Stimulated activated CD4-positive, alpha-beta T cell treated with anti-CD3 and anti-CD28 coated beads, Interleukin-12 subunit alpha, Interleukin-12 subunit beta, amount 100 ng/mL, for 48 hours (primary cell): ENCODE results near the gene DENND2A.
"Not testable (repeated sequence)": the region's sequence is repeated elsewhere in the genome, so short reads cannot be mapped to it uniquely, and the experiment has no call there.

Source experiments
- DNase-seq, 3 donors: peaks; one replicate each; pipeline ENCODE4 v3.0.0-alpha.2; 2020; ENCODE audit warnings: low read depth in 2 of 3, low spot score in 1 of 3

The DENND2A gene

GRCh38 chr7:140640727-140641523, at the start of gene DENND2A:
Gene DENND2A, minus strand, starts transcription at chr7:140640813. Its CDS starts 38,416 bp downstream, at chr7:140602397.
- no peak for DNase-seq

GRCh38 chr7:140689199-140690152, 48.9 kb upstream of the DENND2A start:
- DNase-seq: no peak

- no peak for DNase-seq
These were observed 47.7 kb upstream of the DENND2A start for GRCh38 chr7:140688341-140688740.

- DNase-seq: no peak
These were observed 46.3 kb upstream of the DENND2A start for GRCh38 chr7:140686921-140687320.

- DNase-seq: no peak
These were observed 44.9 kb upstream of the DENND2A start for GRCh38 chr7:140685407-140686087.

GRCh38 chr7:140684066-140684950, 43.7 kb upstream of the DENND2A start:
- DNase-seq: no peak

- DNase-seq: no peak
These were observed 43.0 kb upstream of the DENND2A start for GRCh38 chr7:140683657-140684056.

GRCh38 chr7:140681766-140682165, 41.2 kb upstream of the DENND2A start:
- DNase-seq: no peak

GRCh38 chr7:140680886-140681285, 40.3 kb upstream of the DENND2A start:
- no peak for DNase-seq

GRCh38 chr7:140679186-140679585, 38.6 kb upstream of the DENND2A start:
- no peak for DNase-seq

- no peak for DNase-seq
These were observed 38.2 kb upstream of the DENND2A start for GRCh38 chr7:140678816-140679130.

GRCh38 chr7:140678081-140678815, 37.6 kb upstream of the DENND2A start:
- DNase-seq: no peak

GRCh38 chr7:140677496-140677895, 36.9 kb upstream of the DENND2A start:
- no peak for DNase-seq

- DNase-seq: not testable (repeated sequence)
These were observed 36.3 kb upstream of the DENND2A start for GRCh38 chr7:140676956-140677355.

GRCh38 chr7:140676306-140676705, 35.7 kb upstream of the DENND2A start:
- no peak for DNase-seq

GRCh38 chr7:140675726-140676125, 35.1 kb upstream of the DENND2A start:
- DNase-seq: no peak

GRCh38 chr7:140674899-140675701, 34.5 kb upstream of the DENND2A start:
- no peak for DNase-seq

GRCh38 chr7:140674356-140674800, 33.8 kb upstream of the DENND2A start:
- no peak for DNase-seq

- DNase-seq: no peak
These were observed 33.2 kb upstream of the DENND2A start for GRCh38 chr7:140673774-140674155.
